ENCODE results near the gene TRIM69.
"Not testable (repeated sequence)": the region's sequence is repeated elsewhere in the genome, so short reads cannot be mapped to it uniquely, and the experiment has no call there.

GRCh38 chr15:44739222-44739847, 3.0 kb downstream of the TRIM69 start:
- TF ChIP-seq, protein P1, sequence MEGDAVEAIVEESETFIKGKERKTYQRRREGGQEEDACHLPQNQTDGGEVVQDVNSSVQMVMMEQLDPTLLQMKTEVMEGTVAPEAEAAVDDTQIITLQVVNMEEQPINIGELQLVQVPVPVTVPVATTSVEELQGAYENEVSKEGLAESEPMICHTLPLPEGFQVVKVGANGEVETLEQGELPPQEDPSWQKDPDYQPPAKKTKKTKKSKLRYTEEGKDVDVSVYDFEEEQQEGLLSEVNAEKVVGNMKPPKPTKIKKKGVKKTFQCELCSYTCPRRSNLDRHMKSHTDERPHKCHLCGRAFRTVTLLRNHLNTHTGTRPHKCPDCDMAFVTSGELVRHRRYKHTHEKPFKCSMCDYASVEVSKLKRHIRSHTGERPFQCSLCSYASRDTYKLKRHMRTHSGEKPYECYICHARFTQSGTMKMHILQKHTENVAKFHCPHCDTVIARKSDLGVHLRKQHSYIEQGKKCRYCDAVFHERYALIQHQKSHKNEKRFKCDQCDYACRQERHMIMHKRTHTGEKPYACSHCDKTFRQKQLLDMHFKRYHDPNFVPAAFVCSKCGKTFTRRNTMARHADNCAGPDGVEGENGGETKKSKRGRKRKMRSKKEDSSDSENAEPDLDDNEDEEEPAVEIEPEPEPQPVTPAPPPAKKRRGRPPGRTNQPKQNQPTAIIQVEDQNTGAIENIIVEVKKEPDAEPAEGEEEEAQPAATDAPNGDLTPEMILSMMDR (IDR thresholded peaks at IDR 0.05), result not testable (repeated sequence)
- TF ChIP-seq POLR2AphosphoS5, POLR2A (IDR thresholded peaks at IDR 0.05): not testable (repeated sequence)
